Cardiac muscle cell (in vitro differentiated cells and primary cell): ENCODE results near the gene MAN1A1. TPM values are rescaled to one million over a fixed set of nuclear protein-coding genes. Genes with fewer than 3 reads are reported as not detected.
"Not testable (repeated sequence)": the region's sequence is repeated elsewhere in the genome, so short reads cannot be mapped to it uniquely, and the experiment has no call there.

Experiments used
- DNase-seq, 2 donors: peaks; one replicate each; pipeline versions ENCODE4 v3.0.0 to v3.0.0-alpha.2; 2010 to 2017; ENCODE audit warnings: low read depth in 1 of 2, low spot score in 1 of 2
- H3K27ac ChIP-seq: fragments of 200-600 bp; sonication (generic); 2 replicates; pipeline ENCODE4 v1.5.1; 2016
- H3K27me3 ChIP-seq: fragments of 200-600 bp; sonication (generic); 2 replicates; pipeline ENCODE4 v1.6.0; 2016; ENCODE audit warnings: control low read depth
- H3K36me3 ChIP-seq: fragments of 200-600 bp; sonication (generic); 2 replicates; pipeline ENCODE4 v1.5.1; 2016; ENCODE audit warnings: control low read depth
- H3K4me1 ChIP-seq: fragments of 200-600 bp; sonication (generic); 2 replicates; pipeline ENCODE4 v1.8.1; 2017; ENCODE audit warnings: low read depth, mild to moderate bottlenecking, mixed run types
- H3K4me3 ChIP-seq: fragments of 200-600 bp; sonication (generic); 2 replicates; pipeline ENCODE4 v1.5.1; 2016; ENCODE audit warnings: mild to moderate bottlenecking
- H3K9me3 ChIP-seq: fragments of 200-600 bp; sonication (generic); 2 replicates; pipeline ENCODE4 v1.5.1; 2017; ENCODE audit warnings: low read depth, mild to moderate bottlenecking, control low read depth
- CTCF ChIP-seq: IDR thresholded peaks from 2 replicates; pipeline ENCODE4 v1.5.1; 2012; ENCODE audit warnings: low read depth, mild to moderate bottlenecking, low read length
- polyA plus RNA-seq: library from polyadenylated mRNA; unstranded; fragments of >200 nt; fragmentation: Nextera tagmentation; extraction: Ambion mirVana; gene quantifications from 2 replicates; pipeline ENCODE4 v1.2.1, GENCODE V29; 2016
- total RNA-seq: library from RNA; depleted of rRNA; stranded (reverse); fragments of >200 nt; gene quantifications from 2 replicates; pipeline ENCODE4 v1.2.3, GENCODE V29; 2016

The MAN1A1 gene
- total and polyA plus RNA-seq, 2 experiments from 2014 or later, result 19.2 to 34.8 TPM

GRCh38 chr6:119171088-119171841 is 178.3 kb downstream of the MAN1A1 start:
- no peaks in the 10 kb centered on the region for H3K9me3 ChIP-seq
- no peak for TF ChIP-seq CTCF
- H3K4me3 ChIP-seq, result no peak overlapping the region
- H3K27ac ChIP-seq, result peak overlapping the region; percentile 32
- no peaks in the 10 kb centered on the region for H3K36me3 ChIP-seq
- H3K27me3 ChIP-seq, result no peaks in the 10 kb centered on the region
- H3K4me1 ChIP-seq, result peaks cover 55% of the 10 kb centered on the region
- no peak for DNase-seq

- no peak overlapping the region for H3K4me3 ChIP-seq
Observed at GRCh38 chr6:119170447-119171087, 179.0 kb downstream of the MAN1A1 start.

GRCh38 chr6:119170103-119170446 is 179.5 kb downstream of the MAN1A1 start:
- no peak for DNase-seq
- Histone ChIP-seq H3K36me3 (no peaks in the 10 kb centered on the region), H3K27me3 (no peaks in the 10 kb centered on the region), H3K9me3 (no peaks in the 10 kb centered on the region), H3K27ac (peak overlapping the region; percentile 65), H3K4me1 (peaks cover 61% of the 10 kb centered on the region), H3K4me3 (no peak overlapping the region)
- no peak for TF ChIP-seq CTCF

More at GRCh38 chr6:119170447-119171087, 179.0 kb downstream of the MAN1A1 start:
- no peaks in the 10 kb centered on the region for H3K9me3 ChIP-seq
- peaks cover 61% of the 10 kb centered on the region for H3K4me1 ChIP-seq
- no peaks in the 10 kb centered on the region for H3K27me3 ChIP-seq
- peak in 1 of 2 donors; percentile 52 for DNase-seq
- peak overlapping the region; percentile 65 for H3K27ac ChIP-seq
- H3K36me3 ChIP-seq, result no peaks in the 10 kb centered on the region
- no peak for TF ChIP-seq CTCF

GRCh38 chr6:119169355-119169754 is 180.2 kb downstream of the MAN1A1 start:
- H3K4me1 ChIP-seq, result peaks cover 58% of the 10 kb centered on the region
- not testable (repeated sequence) for H3K27ac ChIP-seq, H3K4me3 ChIP-seq, H3K27me3 ChIP-seq, DNase-seq, H3K36me3 ChIP-seq, H3K9me3 ChIP-seq

GRCh38 chr6:119166024-119166784 is 183.4 kb downstream of the MAN1A1 start:
- Histone ChIP-seq H3K36me3 (no peaks in the 10 kb centered on the region), H3K4me3 (no peak overlapping the region), H3K27me3 (no peaks in the 10 kb centered on the region), H3K9me3 (no peaks in the 10 kb centered on the region), H3K27ac (no peak overlapping the region), H3K4me1 (peaks cover 26% of the 10 kb centered on the region)
- DNase-seq, result no peak
- TF ChIP-seq CTCF, result no peak

- H3K4me3 ChIP-seq, result no peak overlapping the region
- H3K4me1 ChIP-seq, result peaks cover 12% of the 10 kb centered on the region
- H3K9me3 ChIP-seq, result no peaks in the 10 kb centered on the region
- DNase-seq, result no peak
- no peak for TF ChIP-seq CTCF
- no peak overlapping the region for H3K27ac ChIP-seq
- no peaks in the 10 kb centered on the region for H3K36me3 ChIP-seq
- no peaks in the 10 kb centered on the region for H3K27me3 ChIP-seq
Observed at GRCh38 chr6:119163006-119163405, 186.6 kb downstream of the MAN1A1 start.
